Mammary microvascular endothelial cell (primary cell): ENCODE results near the gene RELN. TPM values are rescaled to one million over a fixed set of nuclear protein-coding genes. Genes with fewer than 3 reads are reported as not detected.

ENCODE experiments used
- total RNA-seq: library from RNA; depleted of rRNA; stranded (reverse); fragments of >200 nt; gene quantifications from 2 replicates; pipeline ENCODE4 v1.2.3, GENCODE V29; 2015

The RELN gene
- total RNA-seq, result 25.9 and 27.9 TPM in 2 replicates

DNA sequence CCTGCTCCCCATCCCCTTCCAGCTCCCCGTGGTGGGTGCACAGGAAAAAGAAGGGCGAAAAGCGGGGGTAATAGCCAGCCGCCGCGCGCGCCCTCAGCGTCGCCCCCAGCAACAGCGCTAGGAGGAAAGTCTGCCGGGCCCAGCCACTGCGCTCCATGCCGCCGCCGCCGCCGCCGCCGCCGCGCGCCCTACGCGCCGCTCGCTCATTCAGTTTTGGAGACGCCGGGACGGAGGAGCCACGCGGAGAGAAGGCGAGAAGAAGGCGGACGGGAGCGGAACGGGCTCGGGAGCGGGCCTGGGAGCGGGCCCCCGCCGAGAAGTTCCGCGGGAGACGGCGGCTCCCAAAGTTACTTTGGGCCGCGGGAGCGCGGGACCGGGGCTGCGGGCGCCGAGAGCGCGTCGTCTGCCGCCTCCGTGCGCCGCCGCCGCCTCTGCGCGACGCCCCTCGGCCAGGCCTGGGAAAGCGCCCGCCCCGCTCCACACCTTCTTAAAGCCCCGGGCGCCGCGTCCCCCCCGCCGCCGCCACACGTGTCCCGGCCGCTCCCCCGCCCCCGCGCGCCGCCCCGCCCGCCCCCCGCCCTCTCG is at the start of gene RELN:
TSS of gene RELN (minus strand) at position 459 of the 585 bp plus-strand sequence. CDS start at position 157, 302 bp downstream.

DNA sequence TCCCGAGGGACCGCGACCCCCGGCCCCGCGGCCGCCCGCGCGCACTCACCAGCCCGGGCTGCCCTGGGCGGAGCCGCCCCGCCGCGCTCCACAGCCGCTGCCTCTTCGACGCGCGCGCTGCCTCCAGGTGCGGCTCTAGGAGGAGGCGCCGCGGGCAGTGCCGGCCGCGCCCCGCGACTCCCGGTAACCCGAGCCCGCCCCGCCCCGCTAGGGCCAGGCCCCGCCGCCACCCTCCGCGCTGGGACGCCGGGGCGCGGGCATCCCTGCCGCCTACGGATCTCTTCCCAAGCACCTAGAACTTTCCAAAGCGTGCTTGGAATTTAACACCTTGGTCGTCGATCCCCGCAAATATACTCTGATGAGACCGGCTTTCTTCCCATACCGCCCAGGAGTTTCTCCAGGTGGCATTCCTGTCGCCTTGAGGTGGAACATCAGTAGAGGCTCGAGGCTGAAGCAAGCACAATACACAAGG is 543.4 kb downstream of the RELN start, which contains the start of gene SLC26A5:
TSS of gene SLC26A5 (minus strand) at position 159 of the 472 bp plus-strand sequence. CDS start 24,693 bp downstream, outside the sequence.

Other genes starting within 250 kb of the RELN start
- 18.2 and 19.1 TPM in 2 replicates for gene ORC5, start 218.4 kb upstream of the RELN start, total RNA-seq